Trophoblast cell (in vitro differentiated cells and primary cell): ENCODE measurements around the gene NOPCHAP1.

Source experiments
- DNase-seq, 2 donors: peaks; one replicate each; pipeline ENCODE4 v3.0.0-alpha.2; 2016
- H2AFZ ChIP-seq: 2 replicates; pipeline ENCODE4 v1.6.1; 2013; ENCODE audit warnings: low read length, moderate library complexity, mild to moderate bottlenecking; ENCODE audit not compliant: insufficient read depth, poor library complexity
- H2AK5ac ChIP-seq: 2 replicates; pipeline ENCODE4 v1.6.1; 2013; ENCODE audit warnings: mild to moderate bottlenecking, low read length
- H2BK120ac ChIP-seq: 2 replicates; pipeline ENCODE4 v1.6.1; 2013; ENCODE audit warnings: low read length, mild to moderate bottlenecking, moderate library complexity; ENCODE audit not compliant: insufficient read depth, poor library complexity
- H2BK12ac ChIP-seq: 2 replicates; pipeline ENCODE4 v1.6.1; 2013; ENCODE audit warnings: mild to moderate bottlenecking, low read length, moderate library complexity
- H2BK5ac ChIP-seq: 2 replicates; pipeline ENCODE4 v1.6.1; 2013; ENCODE audit warnings: low read length, low read depth, moderate library complexity, mild to moderate bottlenecking; ENCODE audit not compliant: poor library complexity
- H3K14ac ChIP-seq: 2 replicates; pipeline ENCODE4 v1.6.1; 2013; ENCODE audit warnings: mild to moderate bottlenecking, low read length
- H3K18ac ChIP-seq: 2 replicates; pipeline ENCODE4 v1.6.1; 2013; ENCODE audit warnings: mild to moderate bottlenecking, low read length
- H3K23ac ChIP-seq: 2 replicates; pipeline ENCODE4 v1.6.1; 2013; ENCODE audit warnings: low read length
- H3K27ac ChIP-seq: 2 replicates; pipeline ENCODE4 v1.5.1; 2013; ENCODE audit warnings: low read depth, mild to moderate bottlenecking, inconsistent platforms, low read length, moderate library complexity
- H3K27me3 ChIP-seq: 2 replicates; pipeline ENCODE4 v1.6.1; 2013; ENCODE audit warnings: inconsistent platforms, mild to moderate bottlenecking, low read length, moderate library complexity; ENCODE audit not compliant: insufficient read depth
- H3K36me3 ChIP-seq, 2 experiments: 1 replicate in 1 of 2; 2 replicates in 1 of 2; pipeline ENCODE4 v1.6.1; 2013; ENCODE audit warnings: low read length in 2 of 2, mild to moderate bottlenecking in 2 of 2, moderate library complexity in 1 of 2; ENCODE audit not compliant: insufficient read depth in 2 of 2, control insufficient read depth in 1 of 2
- H3K4ac ChIP-seq: 2 replicates; pipeline ENCODE4 v1.6.1; 2013; ENCODE audit warnings: low read depth, mild to moderate bottlenecking, low read length, moderate library complexity
- H3K4me1 ChIP-seq, 2 experiments: 1 replicate in 1 of 2; 2 replicates in 1 of 2; pipeline ENCODE4 v1.6.1; 2013; ENCODE audit warnings: low read length in 2 of 2, mild to moderate bottlenecking in 2 of 2, moderate library complexity in 1 of 2; ENCODE audit not compliant: insufficient read depth in 2 of 2, control insufficient read depth in 1 of 2
- H3K4me2 ChIP-seq: 2 replicates; pipeline ENCODE4 v1.6.1; 2013; ENCODE audit warnings: inconsistent platforms, mild to moderate bottlenecking, low read length, moderate library complexity
- H3K4me3 ChIP-seq: 2 replicates; pipeline ENCODE4 v1.5.1; 2013; ENCODE audit warnings: mild to moderate bottlenecking, low read depth, low read length, inconsistent platforms
- H3K79me1 ChIP-seq: one replicate; pipeline ENCODE4 v1.6.1; 2013; ENCODE audit warnings: low read length
- H3K79me2 ChIP-seq: 2 replicates; pipeline ENCODE4 v1.6.1; 2013; ENCODE audit warnings: low read length, mild to moderate bottlenecking; ENCODE audit not compliant: control insufficient read depth, insufficient read depth, poor library complexity
- H3K9ac ChIP-seq: 2 replicates; pipeline ENCODE4 v1.6.1; 2013; ENCODE audit warnings: mild to moderate bottlenecking, low read length
- H3K9me3 ChIP-seq: 2 replicates; pipeline ENCODE4 v1.6.1; 2013; ENCODE audit warnings: low read depth, mild to moderate bottlenecking, control low read depth, inconsistent platforms, low read length; ENCODE audit not compliant: insufficient read depth
- H4K12ac ChIP-seq: 2 replicates; pipeline ENCODE4 v1.6.1; 2013; ENCODE audit warnings: low read depth, mild to moderate bottlenecking, low read length, moderate library complexity
- H4K8ac ChIP-seq: 2 replicates; pipeline ENCODE4 v1.6.1; 2013; ENCODE audit warnings: low read depth, mild to moderate bottlenecking, low read length, moderate library complexity
- H4K91ac ChIP-seq: one replicate; pipeline ENCODE4 v1.6.1; 2013; ENCODE audit warnings: low read depth, mild to moderate bottlenecking, low read length, moderate library complexity
- WGBS: extraction: QIAGEN DNeasy Blood & Tissue Kit; methylation state at CpG from one replicate; pipeline ENCODE4 v1.1.7; 2013; ENCODE audit warnings: missing lambda C conversion rate; ENCODE audit not compliant: insufficient read length, insufficient coverage; ENCODE audit errors: extremely low coverage; 5-methylcytosine and 5-hydroxymethylcytosine counted together

Gene NOPCHAP1

DNA sequence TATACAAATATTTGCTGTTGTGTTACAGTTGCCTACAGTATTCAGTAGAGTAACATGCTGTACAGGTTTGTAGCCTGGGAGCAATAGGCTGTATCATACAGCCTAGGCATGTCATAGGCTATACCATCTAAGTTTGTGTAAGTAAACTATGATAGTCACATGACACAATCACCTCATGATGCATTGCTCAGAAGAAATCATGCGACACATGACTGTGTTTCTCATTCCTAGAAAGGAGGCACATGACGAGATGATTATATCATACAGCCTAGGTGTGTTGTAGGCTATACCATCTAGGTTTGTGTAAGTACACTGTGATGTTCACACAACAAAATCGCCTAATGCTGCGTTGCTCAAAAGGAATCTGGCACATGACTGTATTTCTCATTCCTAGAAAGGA lies 31.9 kb downstream of the NOPCHAP1 start:
- no peak overlapping the region for H3K23ac ChIP-seq
- DNase-seq: no peak

DNA sequence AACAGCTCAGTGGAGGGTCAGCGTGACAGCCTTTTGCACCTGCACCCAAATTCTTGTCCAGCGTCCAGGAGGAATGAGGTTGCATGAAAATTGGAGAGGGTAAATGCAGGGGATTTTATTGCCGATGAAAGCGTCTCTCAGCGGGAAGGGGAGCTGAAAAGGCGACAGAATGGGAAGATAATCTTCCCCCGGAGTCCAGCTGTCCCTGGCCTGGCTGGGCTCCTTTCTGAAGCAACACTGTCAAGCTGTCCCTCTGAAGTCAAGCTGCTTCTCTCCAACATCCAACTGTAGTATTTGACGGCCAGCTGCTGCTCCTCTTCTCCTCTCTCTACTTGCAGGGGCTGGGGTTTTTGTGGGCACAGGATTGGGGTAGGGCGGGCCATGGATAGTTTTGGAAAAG lies 32.7 kb downstream of the NOPCHAP1 start:
- no peak for DNase-seq
- Histone ChIP-seq H3K27me3 (no peaks in the 10 kb centered on the region), H3K18ac (no peak overlapping the region), H4K12ac (no peak overlapping the region), H4K91ac (no peak overlapping the region), H2AK5ac (no peak overlapping the region), H2AFZ (no peak overlapping the region), H3K4ac (no peak overlapping the region), H3K23ac (no peak overlapping the region), H3K79me2 (no peaks in the 10 kb centered on the region), H3K4me3 (no peak overlapping the region), H3K9me3 (no peaks in the 10 kb centered on the region), H2BK12ac (peak overlapping the region; percentile 65), H4K8ac (no peak overlapping the region), H3K36me3 (peaks cover 0 to 3% of the 10 kb centered on the region in 2 experiments), H3K4me2 (no peak overlapping the region), H3K4me1 (peaks cover 9 to 14% of the 10 kb centered on the region in 2 experiments), H3K14ac (no peak overlapping the region), H3K27ac (no peak overlapping the region), H2BK120ac (no peak overlapping the region), H3K9ac (no peak overlapping the region), H2BK5ac (no peak overlapping the region), H3K79me1 (peaks cover 6% of the 10 kb centered on the region)
- WGBS: no CpG with 5 or more reads among the region's 9 CpGs

More for the DNA sequence above, 31.9 kb downstream of the NOPCHAP1 start:
- Histone ChIP-seq H2BK5ac (no peak overlapping the region), H3K9ac (no peak overlapping the region), H3K4me3 (no peak overlapping the region), H2BK120ac (no peak overlapping the region), H3K14ac (no peak overlapping the region), H3K27ac (no peak overlapping the region), H2AK5ac (no peak overlapping the region), H3K27me3 (no peaks in the 10 kb centered on the region), H4K91ac (no peak overlapping the region), H3K9me3 (no peaks in the 10 kb centered on the region), H3K4me1 (peaks cover 11 to 17% of the 10 kb centered on the region in 2 experiments), H2AFZ (no peak overlapping the region), H3K4ac (no peak overlapping the region), H4K12ac (no peak overlapping the region), H3K4me2 (no peak overlapping the region), H3K79me2 (no peaks in the 10 kb centered on the region), H3K79me1 (peaks cover 6% of the 10 kb centered on the region), H3K18ac (no peak overlapping the region), H3K36me3 (peaks cover 0 to 6% of the 10 kb centered on the region in 2 experiments), H4K8ac (no peak overlapping the region), H2BK12ac (no peak overlapping the region)
- WGBS: no CpG with 5 or more reads among the region's 4 CpGs

DNA sequence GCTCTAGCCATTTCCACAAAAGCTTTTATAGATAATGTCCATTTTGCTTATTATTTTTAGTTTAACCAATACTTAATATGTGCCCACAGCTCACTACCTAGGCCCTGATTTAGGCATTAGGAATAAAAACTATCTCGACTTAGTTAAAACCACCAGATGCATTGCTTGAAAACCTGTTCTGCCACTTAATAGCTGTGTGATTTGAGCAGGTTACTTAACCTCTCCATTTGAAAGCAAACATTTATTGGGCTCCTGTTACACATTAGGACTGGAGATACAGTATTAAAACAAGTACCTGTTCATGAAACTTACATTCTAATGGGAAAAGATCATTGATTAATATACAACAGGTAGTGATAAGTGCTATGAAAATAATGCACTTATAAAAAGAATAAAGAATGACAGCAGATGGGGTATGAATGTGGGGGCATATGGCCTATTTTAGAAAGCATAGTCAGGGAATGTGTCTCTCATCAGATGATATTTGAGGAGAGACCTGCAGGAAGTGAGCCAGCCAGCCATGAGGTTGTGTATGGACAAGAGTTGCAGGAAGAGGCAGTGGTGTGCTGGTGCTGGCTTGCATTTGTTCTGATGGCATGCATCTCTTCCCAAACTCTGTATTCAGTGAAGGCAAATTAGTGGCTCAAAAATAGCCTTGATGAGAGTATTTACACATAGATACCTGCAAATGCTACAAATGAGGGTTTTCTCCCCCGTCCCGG lies 34.3 kb downstream of the NOPCHAP1 start:
- no peak overlapping the region for H2BK120ac ChIP-seq
- no peak overlapping the region for H2AFZ ChIP-seq
- no peak overlapping the region for H4K12ac ChIP-seq
- H2AK5ac ChIP-seq: no peak overlapping the region
- H3K4me1 ChIP-seq: peaks cover 12 to 15% of the 10 kb centered on the region in 2 experiments
- H3K79me2 ChIP-seq: no peaks in the 10 kb centered on the region
- no peak overlapping the region for H3K18ac ChIP-seq
- H3K27ac ChIP-seq: peak overlapping the region; percentile 78
- peak in 1 of 2 donors; percentile 50 for DNase-seq
- peaks cover 0 to 3% of the 10 kb centered on the region in 2 experiments for H3K36me3 ChIP-seq
- H2BK5ac ChIP-seq: no peak overlapping the region
- H3K14ac ChIP-seq: no peak overlapping the region
- no peak overlapping the region for H3K4me2 ChIP-seq
- no peaks in the 10 kb centered on the region for H3K9me3 ChIP-seq
- H3K4ac ChIP-seq: no peak overlapping the region
- WGBS: no CpG with 5 or more reads among the region's 3 CpGs
- H3K4me3 ChIP-seq: no peak overlapping the region
- H4K91ac ChIP-seq: peak overlapping the region; percentile 65
- H3K79me1 ChIP-seq: peaks cover 6% of the 10 kb centered on the region
- no peak overlapping the region for H4K8ac ChIP-seq
- H2BK12ac ChIP-seq: no peak overlapping the region
- H3K27me3 ChIP-seq: no peaks in the 10 kb centered on the region
- no peak overlapping the region for H3K23ac ChIP-seq
- H3K9ac ChIP-seq: no peak overlapping the region

DNA sequence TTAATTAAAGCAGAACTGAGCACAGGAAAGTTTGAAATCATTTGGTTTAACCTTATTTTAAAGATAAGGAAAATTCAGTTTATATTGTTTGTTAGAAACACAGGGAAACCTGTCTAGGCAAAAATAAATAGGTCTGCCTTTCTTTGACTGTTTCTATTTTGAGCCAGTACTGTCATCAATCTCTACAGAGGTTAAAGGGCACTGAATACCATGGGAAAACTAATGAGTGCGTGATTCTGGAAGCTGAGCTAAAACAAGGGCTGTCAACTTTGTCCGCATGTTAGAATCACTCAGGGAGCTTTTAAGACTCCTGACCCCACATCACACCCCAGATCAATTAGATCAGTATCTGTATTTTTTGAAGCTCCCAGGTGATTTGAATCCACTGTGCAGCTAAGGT lies 38.8 kb downstream of the NOPCHAP1 start:
- no CpG with 5 or more reads among the region's 2 CpGs for WGBS
- H2BK120ac ChIP-seq: no peak overlapping the region
- H2BK5ac ChIP-seq: no peak overlapping the region
- H3K27me3 ChIP-seq: no peaks in the 10 kb centered on the region
- H3K9ac ChIP-seq: no peak overlapping the region
- no peaks in the 10 kb centered on the region for H3K9me3 ChIP-seq
- peak overlapping the region; percentile 84 for H3K27ac ChIP-seq
- H4K91ac ChIP-seq: no peak overlapping the region
- H3K4me3 ChIP-seq: no peak overlapping the region
- no peak overlapping the region for H3K18ac ChIP-seq
- H3K4me2 ChIP-seq: no peak overlapping the region
- H3K4me1 ChIP-seq: peaks cover 12% of the 10 kb centered on the region in 2 experiments
- no peak overlapping the region for H2AFZ ChIP-seq
- no peak overlapping the region for H4K8ac ChIP-seq
- H3K23ac ChIP-seq: no peak overlapping the region
- H3K79me2 ChIP-seq: no peaks in the 10 kb centered on the region
- H4K12ac ChIP-seq: no peak overlapping the region
- H2BK12ac ChIP-seq: no peak overlapping the region
- peaks cover 7% of the 10 kb centered on the region for H3K79me1 ChIP-seq
- no peak overlapping the region for H3K14ac ChIP-seq
- DNase-seq: no peak
- no peak overlapping the region for H2AK5ac ChIP-seq
- H3K4ac ChIP-seq: no peak overlapping the region
- H3K36me3 ChIP-seq: no peaks in the 10 kb centered on the region
